Fibroblast of skin of left biceps (primary cell): ENCODE measurements around the gene SUN5.

Experiments used
- DNase-seq, 2 experiments: peaks; one replicate each; pipeline ENCODE4 v3.0.0-alpha.2; 2013; ENCODE audit warnings: low read depth in 2 of 2

SUN5 gene

DNA sequence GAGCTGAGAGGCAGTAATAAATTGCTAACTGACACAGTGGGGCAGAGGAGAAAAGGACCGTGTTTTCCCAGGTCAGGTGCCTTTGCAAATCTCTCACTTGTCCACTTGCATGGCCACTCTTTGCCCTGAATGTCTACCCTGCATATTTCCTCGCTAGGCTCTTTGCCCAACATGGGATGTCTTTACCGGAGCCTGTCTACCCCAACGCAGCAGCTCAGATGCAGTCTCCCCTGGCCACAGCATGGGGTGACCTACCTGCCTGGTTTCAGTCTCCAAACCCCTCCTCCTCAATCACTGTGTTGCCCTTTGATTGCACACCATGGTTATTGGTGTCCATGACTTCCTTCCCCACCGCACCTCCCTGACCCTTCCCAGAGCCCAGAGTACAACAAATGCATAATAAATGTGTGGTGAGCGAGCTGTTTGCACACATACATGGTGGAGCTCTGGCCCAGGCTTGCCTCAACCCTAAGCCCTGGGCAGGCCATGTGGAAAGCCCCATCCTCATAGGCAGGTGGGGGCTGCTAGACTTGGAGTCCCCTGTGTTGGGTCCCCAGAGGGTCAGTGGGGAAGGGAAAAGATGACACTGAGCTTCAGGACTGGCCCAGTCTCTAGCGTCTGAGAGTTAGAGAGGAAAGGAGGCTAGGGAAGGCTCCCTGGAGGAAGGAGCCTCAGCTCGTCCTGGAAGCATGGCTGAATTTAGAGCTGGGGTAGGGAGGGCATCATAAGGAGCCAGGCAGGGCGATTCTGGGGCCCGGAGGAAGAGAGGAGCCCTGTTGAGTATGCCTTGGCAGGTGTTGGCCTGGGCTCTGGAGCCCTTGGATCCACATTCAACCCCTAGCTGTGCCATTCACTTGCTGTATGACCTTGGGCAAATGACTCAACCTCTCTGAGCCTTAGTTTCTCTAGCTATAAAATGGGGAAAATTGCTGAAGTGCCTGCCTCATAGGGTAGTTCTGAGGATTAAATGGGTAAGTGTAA, 22.8 kb upstream of the SUN5 start:
- no peak for DNase-seq

DNA sequence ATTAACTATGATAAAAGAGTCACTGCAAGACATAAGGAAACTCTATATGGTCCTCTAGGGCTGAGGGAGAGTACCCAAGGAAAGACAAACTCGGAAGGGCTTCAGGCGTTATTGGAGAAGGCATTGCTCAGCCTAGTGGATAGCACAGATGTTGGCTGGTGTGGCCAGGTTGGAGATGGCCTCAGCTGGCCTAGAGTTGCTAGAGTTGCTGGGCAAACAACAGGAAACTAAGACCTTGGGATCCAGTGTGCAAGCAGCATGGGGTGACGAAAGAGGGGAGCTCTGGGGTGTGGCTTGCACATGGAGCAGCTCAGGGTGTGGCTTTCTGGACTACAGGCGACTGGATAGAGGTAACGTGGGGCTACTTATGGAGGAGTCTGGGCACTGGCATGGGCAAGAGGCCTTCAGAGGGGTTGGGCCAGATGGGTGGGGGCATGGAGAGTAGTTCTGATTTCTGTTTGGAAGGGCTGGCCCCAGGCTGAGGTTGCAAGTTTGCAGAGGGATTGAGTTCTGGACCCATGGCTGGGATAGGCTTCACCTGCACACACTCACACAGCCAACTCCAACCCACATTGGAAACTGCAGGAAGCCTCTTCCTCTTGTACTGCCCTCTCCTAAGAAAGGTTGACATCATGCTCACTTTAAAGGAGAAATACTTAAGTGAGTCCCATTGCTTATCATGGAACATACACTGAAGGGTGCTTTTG, 22.0 kb upstream of the SUN5 start:
- DNase-seq, result no peak

DNA sequence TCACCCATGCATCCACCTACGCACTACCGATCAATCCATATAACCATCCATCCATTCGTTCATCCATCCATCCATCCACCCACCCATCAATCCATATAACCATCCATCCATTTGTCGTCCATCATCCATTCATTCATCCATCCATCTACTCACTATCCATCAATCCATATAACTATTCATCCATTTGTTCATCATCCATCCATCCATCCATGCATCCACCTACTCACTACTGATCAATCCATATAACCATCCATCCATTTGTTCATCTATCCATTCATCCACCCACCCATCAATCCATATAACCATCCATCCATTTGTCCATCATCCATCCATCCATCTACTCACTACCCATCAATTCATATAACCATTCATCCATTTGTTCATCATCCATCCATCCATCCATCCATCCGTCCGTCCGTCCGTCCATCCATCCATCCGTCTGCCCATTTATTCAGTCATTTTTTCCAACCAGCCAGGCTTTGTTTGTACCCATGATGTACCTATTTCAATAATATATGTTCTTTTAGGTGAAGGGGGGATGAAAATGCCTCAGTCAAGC, 21.2 kb upstream of the SUN5 start:
- DNase-seq, result no peak

DNA sequence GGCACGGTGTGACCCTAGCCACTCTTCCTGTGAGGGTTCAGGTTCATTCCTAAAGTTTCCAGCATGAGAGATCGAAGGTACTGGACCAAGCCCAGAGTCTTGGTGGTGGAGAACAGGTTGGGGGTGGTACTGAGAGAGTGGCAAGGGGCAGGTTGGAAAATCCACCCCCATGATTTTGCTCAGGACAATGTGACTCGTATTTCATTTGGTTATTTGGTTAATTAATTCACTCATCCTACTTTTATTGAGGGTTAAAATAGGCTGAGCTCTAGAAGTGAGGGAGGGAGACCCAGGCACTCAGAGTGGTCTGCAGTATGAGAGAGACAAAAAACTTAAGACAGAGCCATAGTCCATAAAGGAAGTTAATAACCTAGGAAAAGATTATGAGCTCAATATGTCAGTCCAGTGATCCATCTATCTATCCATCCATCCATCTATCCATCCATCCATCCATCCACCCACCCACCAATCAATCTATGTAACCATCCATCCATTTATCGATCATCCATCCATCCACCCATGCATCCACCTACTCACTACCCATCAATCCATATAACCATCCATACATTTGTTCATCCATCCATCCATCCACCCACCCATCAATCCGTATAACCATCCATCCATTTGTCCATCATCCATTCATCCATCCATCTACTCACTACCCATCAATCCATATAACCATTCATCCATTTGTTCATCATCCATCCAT, 20.5 kb upstream of the SUN5 start:
- DNase-seq, result no peak

DNA sequence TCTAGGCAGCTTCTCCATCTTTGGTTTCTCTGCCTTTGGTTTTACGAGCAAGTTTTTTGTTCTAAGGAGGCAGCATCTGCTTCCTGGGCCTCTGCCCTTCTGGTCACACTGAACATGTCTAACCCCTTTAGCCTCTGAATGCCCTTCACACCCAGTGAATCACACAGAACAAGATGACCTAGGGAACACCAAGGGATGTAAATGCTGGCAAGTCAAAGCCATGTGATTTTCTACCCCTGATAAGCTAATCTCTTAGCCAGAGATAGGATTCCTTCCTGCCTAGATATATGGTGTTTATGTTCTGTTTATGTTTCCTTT, 20.0 kb upstream of the SUN5 start:
- DNase-seq, result no peak

DNA sequence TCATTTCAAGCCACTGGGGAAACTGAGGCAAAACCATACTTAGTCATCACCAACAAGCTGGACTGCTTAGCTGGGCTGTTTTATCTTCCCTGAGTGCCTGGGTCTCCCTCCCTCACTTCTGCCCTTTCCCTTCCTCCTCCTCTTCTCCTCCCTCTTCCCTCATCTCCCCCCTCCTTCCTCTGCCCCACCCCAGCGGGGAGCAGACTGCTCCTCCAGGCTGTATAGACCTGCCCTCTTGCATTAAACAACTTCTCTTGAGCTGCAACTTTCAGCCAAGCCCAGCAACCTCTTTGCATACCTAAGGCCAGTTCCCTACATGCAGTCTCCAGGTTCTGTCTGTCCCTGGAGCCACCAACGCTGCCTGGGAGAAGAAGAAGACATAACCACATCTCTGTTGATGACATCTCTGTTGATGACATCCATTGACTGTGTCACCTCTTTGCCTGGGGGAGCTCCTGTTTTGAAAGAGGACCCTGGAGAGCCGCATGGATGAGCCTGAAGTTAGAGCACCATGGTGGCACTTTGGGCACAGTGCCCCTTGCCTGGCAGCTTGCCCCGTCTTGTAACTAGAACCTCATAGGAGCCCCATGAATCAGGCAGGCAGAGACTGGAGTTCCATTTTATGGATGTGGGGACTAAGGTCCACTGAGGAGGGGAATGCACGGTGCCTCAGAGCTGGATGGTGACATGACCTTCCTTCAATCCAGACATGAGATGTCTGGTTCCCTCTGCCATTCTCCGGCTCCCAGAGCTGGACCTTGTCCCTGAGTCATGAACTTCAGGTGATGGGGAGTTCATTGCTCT, 19.4 kb upstream of the SUN5 start:
- DNase-seq, result no peak

DNA sequence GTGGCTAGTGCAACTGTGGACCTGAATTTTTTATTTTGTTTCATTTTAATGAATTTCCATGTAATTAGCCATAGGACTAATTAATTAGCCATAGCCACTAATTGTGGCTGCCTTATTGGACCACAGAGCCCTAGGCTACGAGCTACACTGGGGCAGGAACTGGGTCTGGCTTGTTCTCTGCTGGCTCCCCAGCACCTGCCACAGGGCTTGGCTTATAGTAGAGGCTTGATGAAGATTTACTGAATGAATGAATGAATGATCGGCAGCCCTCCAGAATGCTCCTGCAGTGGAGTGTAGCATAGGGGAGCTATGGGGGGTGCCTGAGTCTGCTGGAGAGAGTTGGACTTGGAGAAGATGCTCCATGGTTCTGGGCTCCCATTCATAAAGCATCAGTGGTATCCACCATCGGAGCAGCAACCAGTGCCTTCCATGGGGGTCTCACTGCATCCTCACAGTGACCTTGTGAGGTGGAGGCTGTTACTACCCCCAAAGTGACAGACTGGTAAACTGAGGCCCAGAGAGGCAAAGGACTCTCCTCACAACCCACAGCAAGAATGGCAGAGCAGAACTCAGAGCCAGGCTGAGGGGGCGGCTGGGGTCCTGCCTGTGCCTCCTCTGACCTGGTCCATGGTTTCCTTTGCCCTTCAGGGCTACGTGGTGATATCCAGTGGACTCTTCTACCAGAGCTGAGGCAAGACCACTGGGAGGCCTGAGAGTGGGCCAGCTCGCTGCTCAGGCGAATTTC, 18.6 kb upstream of the SUN5 start:
- DNase-seq, result no peak

DNA sequence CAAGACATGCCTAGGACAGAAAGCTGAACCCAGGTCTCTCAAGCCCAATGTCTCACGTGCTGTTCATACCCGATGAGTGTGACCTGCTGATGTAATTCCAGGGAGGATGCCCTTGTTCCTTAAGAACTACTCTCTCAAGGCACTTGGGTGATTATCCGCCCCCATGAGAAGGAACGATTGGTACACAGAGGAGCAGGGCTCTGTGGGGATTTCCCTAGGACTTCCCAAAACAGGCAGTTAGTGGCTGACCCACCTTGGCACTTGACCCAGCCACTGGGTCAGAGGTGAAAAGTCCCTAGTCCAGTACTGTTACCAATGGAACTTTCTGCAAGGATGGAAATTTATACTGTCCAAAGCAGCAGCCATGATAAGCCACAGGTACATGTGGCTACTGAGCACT, 18.1 kb upstream of the SUN5 start:
- no peak for DNase-seq

DNA sequence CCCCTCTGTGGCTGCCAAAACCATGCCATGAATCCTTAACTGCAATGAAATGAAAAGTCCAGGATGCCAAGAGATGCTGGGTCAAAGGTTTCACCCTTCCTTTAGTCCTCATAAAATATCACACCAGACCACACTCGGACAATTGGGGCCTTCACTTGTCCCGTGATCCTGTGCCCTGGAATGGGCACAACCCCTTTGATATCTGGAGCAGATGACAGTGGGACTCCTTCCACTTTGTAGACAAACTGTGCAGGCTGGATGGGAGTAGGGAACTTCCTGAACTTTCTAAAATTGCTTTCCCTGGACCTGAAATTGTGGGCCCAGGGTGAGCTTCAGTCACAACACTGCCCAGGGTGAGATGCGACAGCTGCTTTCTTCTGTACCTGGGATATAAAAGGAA, 17.6 kb upstream of the SUN5 start:
- no peak for DNase-seq

DNA sequence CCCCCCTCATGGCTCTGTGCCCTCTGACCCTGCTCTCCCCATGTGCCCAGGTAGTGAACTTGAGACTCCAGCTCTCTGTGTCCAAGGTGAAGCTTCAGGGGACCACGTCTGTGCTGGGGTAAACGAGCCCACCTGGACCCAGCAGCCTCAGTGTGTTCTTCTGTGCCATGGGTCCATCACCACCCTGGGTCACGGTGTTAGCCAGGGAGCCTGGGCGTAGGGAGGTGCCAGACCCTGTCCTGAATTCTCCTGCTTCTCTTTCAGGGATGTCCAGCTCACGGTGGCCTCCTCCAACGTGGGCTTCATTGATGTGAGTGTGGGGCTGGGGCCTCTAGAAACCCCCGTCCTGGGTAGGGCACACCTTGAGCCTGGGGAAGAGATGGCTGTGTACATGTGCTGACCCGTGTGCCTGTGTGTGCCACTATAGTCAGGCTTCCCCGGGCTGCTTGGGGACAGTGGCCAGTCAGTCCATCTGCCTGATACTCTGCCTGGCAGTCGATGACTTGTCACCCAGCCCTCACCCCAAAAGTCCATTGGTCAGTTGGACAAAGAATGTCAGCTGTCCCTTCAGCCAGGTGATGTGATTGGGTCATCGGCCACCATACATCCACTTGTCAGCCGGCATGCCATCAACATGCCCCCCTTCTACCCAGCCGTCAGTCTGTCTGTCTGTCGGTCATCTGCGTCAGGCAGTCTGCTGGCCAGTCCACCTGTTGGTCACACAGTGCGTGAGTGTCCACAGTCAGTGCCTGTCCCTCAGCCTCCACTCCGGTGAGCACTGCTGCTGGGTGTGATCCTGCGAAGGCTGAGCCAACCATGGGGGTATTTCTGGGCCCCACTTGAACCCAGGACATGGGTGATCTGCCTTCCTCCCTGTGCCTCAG, 16.3 kb upstream of the SUN5 start:
- no peak for DNase-seq

DNA sequence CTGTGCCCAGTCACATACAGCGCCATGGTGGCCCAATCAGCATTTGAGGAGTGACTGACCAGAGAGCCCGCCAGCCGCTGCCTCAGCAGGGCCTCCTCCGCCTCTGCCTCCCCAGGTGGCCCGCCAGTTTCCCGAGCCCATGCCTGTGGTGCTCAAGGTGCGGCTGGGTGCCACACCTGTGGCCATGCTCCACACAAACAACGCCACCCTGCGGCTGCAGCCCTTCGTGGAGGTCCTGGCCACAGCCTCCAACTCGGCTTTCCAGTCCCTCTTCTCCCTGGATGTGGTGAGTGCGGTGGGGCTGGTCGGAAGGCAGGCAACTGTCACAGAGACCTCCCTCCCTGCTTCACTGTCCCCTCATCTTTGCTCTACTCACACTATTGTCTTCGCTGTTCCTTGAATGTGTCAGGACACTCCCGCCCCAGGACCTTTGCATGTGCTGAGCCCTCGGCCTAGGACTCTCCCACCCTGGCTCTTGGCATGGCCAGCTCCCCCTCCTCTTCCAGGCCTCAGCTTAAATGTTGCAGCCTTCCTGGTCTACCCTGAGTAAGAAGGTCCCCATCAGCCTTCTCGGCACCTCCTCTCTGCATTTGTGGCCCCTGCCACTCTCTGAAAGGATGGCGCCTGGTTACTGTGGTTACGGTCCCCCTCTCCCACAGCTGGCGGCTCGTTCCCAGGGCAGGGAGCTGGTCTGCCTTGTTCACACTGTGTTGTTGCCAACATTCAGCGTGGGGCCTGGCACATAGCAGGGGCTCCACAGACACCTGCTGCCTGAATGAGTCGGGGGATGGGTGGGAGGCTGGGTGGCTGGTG, 15.4 kb upstream of the SUN5 start:
- no peak for DNase-seq

DNA sequence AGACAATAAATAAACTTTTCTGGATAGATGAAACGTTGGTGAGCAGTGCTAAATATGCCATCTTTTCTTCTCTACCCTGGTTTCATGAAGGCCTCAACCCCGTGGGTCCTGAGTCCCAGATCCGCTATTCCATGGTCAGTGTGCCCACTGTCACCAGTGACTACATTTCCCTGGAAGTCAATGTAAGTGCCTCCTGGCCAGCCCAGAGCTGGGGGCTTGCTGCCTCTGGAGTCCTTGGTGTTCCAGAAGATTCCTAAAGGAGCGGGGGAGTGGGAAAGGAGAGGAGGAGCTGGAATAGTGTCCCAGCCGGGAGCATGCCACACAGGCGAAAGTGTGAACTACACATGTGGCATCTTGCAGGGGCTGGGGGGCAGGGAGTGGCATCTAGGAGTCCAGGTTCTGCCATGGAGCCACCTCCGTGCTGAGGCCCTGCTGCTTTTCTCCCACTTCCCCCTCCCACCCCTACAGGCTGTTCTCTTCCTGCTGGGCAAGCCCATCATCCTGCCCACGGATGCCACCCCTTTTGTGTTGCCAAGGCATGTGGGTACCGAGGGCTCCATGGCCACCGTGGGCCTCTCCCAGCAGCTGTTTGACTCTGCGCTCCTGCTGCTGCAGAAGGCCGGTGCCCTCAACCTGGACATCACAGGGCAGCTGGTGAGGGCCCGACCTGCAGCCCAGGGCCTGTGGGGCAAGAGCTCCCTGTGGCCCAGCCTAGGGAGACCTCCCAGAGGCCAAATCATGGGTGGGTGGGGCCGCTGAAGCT, 14.1 kb upstream of the SUN5 start:
- DNase-seq, result no peak

DNA sequence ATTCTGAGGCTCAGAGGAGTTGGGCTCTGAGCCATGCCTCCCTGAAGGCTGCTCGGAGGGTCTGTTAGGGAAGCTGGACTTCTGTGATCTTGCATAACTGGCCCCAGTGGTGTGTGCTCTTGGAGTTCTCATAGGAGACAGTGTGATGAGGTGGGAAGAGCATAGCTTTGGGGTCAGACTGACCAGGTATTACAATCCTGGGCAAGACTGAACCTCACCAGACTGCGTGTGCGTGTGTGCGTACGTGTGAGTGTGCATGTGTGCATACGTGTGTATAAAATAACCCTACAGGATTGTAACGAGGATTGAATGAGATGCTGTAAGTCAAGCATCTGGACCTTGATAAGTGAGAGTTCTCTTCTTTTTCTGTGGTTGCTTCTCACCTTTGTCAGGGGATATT, 13.3 kb upstream of the SUN5 start:
- DNase-seq, result no peak

DNA sequence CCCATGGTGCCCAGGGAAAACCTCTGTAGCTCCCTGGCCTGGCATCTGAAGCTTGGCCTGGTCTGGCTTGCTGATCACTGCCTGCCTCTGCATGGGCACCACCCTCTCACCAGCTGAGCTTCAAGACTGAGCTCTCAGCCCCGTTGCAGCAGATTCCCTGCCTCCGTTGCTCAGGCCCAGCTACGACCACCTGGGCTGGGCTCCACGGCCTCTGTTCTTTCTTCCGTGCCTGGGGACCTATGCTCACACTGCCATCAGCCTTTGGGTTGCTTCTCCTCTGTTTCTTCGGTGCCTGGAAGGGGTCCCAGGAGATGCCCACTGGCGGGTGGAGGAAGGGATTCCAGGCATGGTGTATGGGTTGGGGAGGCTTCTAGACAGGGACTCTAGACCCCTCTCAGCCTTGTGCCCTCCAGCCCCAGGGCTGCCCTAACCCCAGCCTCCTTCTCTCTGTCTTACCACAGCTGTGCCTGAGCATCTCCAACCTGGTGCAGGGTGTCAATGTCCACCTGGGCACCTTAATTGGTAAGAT, 12.4 kb upstream of the SUN5 start:
- DNase-seq, result no peak

DNA sequence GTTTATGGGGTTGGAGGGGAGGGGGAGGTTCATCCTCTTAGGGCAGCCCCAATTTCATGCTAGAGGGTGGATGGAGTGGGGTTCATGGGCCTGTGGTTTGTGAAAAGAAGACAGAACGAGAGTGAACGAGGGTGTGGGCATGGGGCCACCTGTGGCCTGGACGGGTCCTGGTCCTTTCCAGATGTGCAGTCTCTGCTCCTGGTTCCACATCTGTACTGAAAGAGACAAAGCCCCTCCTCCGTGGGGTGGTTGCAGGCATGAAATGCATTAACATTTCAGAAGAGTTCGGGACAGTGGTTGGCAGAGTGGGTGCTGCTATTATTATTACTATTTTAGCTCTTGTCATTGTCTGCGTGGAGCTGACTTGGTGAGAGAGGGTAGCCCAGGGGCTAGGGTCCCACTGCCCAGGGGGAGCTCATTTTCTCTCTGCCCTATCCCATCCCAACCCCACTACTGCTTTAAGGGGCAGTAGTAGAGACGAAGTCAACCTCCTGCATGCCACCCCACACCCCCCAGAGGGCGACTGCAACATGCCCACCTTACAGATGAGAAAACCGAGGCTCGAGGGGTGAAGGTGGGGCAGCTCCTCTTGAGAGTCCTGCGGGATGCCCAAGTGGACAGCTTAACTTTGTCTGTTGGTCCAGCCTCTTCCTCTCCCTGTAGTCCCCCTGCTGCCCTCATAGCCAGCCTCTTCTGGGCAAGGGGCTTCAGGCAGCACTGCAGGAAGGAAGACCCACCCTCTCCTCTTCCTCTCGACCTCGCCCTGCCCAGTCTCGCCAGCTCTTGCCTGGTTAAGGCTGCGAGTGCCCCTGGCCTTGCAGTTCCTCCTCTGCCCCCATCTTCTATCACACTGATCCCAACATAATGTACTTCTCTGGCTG, 11.7 kb upstream of the SUN5 start:
- DNase-seq, result no peak

DNA sequence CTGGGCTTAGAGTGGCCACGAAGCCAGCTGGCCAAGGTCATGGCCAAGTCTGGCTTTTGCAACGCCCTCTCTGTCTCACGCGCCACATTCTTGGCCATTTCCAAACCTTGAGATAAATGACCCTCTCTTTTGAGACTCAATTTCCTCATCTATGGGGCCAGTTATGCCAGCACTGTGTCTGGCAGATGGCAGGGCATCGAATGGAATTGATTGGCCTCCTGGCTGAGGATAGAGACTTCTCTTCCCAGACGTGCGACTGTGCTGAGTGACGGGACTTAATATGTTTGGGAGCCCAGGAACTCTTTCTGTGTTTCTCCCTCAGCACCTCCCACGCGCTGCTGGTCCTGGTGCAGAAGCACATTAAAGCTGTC, 10.9 kb upstream of the SUN5 start:
- DNase-seq, result no peak
